Sigmoid colon (tissue), 4 donors: Measurements from ENCODE around the gene GTF3C5.

Source experiments
- EP300 ChIP-seq, 4 donors: sonication (generic); formaldehyde crosslinking; IDR thresholded peaks; one replicate each; pipeline ENCODE4 v1.6.1; 2017; ENCODE audit warnings: antibody characterized with exemption in 4 of 4
- POLR2A ChIP-seq, 2 donors: fragments of 450-650 bp; IDR thresholded peaks; one replicate each; pipeline ENCODE4 v1.6.1; 2016; ENCODE audit warnings: antibody characterized with exemption in 2 of 2, mild to moderate bottlenecking in 2 of 2, moderate library complexity in 2 of 2
- TF ChIP-seq, protein P1 (sequence below), 4 experiments: fragments of 450-650 bp in 3 of 4; fragments of 200-600 bp in 1 of 4; IDR thresholded peaks; one replicate each; pipeline ENCODE4 v1.5.1; 2016 to 2019; ENCODE audit warnings: antibody characterized with exemption in 4 of 4, mild to moderate bottlenecking in 3 of 4, moderate library complexity in 2 of 4

DNA sequence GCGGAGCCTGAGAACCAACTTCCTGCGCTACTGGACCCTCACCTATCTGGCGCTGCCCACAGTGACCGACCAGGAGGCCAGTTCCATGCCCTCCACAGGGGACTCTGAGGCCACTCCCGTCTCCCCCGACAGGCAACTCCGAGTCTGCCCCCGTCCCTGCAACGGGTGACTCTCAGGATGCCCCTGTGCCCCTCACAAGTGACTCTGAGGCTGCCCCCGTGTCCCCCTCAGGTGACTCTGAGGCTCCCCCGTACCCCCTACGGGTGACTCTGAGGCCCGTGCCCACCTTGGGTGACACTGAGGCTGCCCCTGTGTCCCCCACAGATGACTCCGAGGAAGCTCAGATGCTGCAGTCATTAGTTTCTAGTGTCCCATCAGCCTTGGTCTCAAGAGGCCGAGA lies 56.1 kb downstream of the GTF3C5 start:
- TF ChIP-seq, protein P1, sequence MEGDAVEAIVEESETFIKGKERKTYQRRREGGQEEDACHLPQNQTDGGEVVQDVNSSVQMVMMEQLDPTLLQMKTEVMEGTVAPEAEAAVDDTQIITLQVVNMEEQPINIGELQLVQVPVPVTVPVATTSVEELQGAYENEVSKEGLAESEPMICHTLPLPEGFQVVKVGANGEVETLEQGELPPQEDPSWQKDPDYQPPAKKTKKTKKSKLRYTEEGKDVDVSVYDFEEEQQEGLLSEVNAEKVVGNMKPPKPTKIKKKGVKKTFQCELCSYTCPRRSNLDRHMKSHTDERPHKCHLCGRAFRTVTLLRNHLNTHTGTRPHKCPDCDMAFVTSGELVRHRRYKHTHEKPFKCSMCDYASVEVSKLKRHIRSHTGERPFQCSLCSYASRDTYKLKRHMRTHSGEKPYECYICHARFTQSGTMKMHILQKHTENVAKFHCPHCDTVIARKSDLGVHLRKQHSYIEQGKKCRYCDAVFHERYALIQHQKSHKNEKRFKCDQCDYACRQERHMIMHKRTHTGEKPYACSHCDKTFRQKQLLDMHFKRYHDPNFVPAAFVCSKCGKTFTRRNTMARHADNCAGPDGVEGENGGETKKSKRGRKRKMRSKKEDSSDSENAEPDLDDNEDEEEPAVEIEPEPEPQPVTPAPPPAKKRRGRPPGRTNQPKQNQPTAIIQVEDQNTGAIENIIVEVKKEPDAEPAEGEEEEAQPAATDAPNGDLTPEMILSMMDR (IDR thresholded peaks at IDR 0.05) = no peak
- no peak for TF ChIP-seq POLR2A (IDR thresholded peaks at IDR 0.05)
- no peak for TF ChIP-seq EP300 (IDR thresholded peaks at IDR 0.05)
